NCI-H446 (cell line): ENCODE measurements around the gene DSC2.
"Not testable (repeated sequence)": the region's sequence is repeated elsewhere in the genome, so short reads cannot be mapped to it uniquely, and the experiment has no call there.

Experiments
- DNase-seq, 2 experiments: peaks; one replicate each; lab custom pipeline; 2025; lab: John Stamatoyannopoulos, UW

Gene DSC2

DNA sequence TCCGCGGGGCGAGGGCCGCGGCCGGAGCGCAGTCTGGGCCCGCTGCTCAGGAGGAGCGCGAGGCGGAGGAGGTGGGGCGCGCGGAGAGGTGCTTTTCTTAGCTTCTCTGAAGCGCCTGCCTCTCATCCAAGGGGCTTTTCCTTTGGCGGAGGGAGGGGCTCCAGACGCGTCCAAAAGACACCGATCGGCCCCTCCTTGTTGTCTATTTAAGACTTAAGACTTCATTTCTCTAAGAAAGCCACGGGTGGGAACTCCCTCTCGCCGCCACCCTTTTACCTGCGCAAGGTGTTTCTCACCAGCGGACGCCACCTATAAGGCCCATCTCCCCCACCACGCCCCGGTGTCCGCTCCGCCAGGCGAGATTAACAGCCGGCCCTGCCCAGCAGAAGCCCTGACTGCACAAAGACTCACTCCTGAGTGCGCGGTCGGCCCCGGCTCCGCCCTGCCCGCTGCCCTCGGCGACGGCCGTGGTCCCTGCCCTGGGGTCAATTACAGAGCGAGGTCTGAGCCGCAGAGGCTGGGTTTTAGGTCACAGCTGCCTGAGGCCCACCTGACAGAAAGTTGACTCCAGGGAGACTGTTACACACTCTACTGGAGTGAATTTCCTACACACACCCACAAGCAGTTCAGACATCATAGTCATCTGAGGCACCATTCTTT lies at the start of gene DSC2:
TSS of gene DSC2 (minus strand) at position 397 of the 660 bp plus-strand sequence. CDS start 450 bp downstream, outside the sequence.
- DNase-seq, result no peak

DNA sequence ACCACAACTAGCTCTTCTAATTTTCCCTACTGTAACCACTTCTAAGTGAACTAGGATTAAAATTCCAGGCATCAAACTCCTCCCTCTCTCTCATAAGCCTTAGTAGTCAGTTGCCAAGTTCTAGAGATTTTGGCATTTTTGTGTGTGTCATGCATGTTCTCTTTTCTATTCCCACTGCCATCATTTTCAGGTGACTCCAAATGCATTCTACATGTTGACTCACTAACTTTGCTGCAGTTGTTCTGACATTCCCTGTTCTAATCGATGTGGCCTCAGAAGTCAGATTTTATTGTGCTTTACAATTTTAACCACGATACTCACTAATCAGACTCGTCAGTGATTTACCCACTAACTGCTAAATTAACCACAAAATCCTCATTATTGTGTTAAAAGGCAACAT lies 47.1 kb upstream of the DSC2 start:
- DNase-seq, result no peak

DNA sequence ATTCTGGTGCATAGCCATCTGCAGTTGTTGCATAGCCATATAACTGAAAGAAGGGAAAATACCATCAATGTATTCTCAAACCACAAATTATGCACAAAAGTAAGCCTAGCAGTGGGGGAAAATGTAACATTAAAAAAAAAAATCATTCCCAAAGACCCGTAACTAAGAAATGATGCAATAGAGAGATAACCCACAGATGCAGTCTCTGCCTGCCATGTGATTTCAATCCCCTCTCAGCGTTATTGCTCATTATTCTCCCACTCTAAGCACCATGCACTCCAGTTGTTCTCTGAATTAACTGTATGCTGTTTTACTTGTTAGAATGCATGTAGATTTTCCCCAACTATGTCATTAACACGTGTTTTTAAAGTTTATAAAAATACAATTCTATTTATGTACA lies 46.4 kb upstream of the DSC2 start:
- DNase-seq, result no peak

DNA sequence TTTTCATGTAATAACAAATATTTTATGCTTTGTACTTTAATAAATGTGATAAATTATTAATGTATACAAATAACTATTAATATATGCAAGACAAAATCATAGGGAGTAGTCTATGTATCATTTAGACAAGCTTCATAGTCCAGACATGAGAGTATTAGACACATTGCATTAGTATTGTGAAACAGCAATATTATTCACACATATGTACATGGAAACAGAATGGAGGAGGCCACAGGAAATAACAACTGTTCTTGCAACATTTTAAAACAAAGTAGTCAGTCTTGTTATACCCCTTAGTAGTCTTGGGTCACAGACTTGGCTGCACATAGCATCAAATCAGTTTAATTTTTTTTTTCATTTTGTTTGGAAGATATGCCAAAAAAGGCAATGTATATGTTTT lies 44.6 kb upstream of the DSC2 start:
- no peak for DNase-seq

DNA sequence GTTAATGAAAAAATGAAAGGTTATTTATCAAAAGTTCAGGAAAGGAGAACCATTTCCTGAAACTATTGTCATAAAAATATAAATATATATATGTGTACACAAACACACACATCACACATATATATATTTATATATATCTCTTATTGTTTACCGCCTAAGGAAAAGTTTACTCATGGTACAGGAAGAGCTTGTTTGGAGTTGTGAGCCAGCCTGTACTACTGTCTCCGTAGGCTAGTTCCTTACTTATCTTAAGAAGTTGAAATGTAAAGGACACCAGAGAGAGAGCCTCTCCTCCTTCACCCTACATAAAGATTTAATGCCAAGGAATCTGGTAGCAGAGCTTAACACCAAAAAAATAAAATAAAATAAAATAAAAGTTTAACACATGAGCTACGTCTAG lies 40.8 kb upstream of the DSC2 start:
- DNase-seq, result no peak

DNA sequence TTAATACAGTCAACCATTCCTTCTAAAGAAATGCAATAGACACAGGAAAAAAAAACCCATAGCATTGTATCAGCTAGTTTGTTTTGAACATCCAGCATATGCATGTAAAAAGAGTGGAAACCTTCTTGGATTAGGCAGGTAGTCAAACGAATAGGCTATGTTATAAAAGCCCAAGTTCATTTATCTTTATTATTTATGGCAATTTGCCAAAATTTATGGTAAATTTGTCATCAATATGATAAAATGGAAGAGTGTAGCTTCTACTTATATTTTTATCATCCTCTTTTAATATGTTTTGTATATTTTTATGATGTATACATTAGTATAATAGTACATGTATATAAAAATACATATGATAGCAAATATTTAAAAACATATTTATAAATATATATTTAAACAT lies 36.5 kb upstream of the DSC2 start:
- DNase-seq, result no peak

DNA sequence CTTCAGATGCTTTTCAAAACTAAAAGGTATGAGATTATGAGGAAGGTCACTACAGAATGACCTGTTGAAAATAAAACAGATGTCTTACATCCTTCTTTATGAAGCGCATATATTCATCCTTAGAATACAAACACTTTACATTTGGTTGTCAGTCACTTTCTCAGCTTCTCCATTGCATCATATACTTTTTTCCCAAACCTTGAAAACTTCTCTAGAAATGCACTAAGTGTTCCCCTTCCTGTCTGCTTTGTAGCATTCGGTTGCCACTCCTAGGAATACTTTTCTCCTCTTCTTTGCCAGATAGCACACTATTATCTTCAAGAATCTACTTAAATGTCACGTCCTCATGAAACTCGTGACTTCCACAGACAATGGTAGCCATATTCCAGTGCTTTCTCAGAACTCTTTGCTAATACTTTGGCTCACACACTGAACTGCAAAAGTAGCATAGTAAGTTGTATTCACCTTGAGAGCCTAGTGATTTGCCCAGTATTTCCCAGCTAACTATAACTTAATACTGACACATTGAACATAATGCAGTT lies 32.8 kb upstream of the DSC2 start:
- no peak for DNase-seq

DNA sequence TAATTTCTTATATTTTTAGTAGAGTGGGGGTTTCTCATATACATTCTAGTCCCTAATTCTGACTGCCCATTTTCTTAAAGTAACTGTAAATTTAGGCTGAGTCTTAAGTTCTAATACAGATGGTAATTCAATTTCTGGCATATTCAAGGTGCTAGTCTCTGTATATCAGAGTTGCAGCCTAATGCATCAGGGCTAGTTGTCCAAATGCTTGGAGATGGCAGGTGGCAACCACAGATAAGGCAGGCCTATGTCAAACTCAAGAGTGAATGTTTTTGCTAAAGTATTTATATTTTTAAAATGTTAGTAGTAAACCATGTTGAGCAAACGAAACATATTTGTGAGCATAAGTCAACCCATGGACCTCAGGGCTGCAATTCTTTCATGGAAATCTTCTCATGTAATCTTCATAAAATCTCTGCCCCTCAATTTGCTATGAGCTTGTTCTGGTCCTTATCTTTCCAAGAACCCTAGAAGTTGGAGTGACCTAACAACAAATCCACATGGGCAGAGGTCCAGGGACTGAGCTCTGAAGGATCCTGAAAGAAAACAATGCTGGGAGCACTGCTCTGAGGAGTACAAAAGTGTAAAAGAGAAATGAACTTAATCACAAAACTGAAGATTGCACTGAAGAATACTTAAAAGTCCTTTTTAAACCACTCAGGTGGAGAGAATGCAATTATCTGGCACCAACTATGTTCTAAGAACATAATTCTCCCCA lies 27.3 kb upstream of the DSC2 start:
- DNase-seq, result no peak

DNA sequence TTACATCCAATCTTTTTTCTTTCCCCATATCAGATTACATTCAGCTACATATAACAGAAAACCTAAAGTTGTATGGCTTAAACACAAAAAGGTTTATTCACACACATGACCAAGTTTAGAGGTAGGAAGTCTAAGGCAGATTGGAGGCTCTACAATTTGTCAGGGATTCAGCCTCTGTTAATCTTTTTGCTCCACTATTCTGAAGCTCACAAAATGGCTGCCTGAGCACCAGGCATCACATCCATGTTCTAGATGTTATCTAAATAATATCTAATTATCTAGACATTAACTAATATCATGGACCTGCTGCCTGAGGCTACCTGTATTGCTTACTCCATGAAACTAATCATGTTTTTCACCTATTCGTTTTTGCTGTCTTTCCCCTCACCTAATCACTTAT lies 23.7 kb upstream of the DSC2 start:
- no peak for DNase-seq

DNA sequence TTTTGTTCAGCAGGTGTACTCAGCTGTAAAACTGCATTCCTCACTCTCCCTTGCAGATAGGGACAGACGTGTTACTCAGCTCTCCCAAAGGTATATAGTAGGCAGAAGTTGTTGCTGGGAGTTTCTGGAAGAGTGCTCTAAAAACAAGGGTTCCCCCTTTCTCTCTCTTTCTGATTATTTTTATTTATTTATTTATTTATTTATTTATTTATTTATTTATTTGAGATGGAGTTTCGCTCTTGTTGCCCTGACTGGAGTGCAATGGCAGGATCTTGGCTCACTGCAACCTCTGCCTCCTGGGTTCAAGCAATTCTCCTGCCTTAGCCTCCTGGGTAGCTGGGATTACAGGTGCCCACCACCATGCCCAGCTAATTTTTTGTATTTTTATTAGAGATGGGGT lies 20.9 kb upstream of the DSC2 start:
- DNase-seq, result not testable (repeated sequence)

DNA sequence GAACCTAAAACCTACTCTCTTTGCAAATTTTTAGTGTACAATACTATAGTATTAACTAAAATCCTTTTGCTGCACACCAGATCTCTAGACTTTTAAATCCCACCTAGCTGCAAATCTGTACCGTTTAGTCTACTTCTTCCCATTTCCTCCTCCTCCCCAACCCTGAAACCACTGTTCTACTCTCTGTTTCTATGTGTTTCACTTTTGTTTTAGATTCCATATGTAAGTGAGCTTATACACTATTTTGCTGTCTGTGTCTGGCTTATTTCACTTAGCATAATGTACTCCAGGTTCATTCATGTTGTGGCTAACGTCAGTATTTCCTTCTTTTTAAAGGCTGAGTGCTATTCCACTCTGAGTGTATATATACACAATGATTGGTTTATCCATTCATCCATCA lies 18.4 kb upstream of the DSC2 start:
- no peak for DNase-seq

DNA sequence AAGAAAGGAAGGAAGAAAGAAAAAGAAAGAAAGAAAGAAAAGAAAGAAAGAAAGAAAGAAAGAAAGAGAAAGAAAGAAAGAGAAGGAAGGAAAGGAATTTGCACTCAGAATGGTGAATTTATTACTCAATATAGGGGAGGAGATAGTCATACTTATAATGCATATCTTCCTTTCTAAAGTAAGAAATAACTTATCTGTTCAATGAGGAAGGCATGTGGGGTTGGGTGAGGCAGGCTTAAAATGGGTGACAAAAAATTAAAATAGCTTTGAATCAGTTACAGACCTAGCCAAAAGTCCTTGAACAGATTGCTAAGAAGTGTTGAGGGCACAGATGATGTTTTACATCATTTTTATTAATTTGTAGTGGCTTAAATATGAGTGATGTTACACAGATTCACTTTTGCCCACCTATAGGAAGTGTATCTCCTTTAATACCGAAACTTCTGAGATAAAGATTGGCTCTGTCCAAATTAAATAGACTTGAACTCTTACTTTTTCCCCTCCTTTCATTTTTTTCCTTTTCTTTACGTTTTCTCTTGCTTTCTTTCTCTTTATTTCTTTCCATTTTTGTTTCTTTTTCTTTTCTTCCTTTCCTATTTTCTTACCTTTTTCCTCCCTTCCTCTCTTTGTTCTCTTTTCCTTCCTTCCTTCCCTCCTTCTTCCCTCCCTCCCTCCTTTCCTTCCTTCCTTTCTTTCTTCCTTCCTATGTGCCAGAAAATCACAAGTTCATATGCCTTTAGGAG lies 14.8 kb upstream of the DSC2 start:
- DNase-seq, result no peak

DNA sequence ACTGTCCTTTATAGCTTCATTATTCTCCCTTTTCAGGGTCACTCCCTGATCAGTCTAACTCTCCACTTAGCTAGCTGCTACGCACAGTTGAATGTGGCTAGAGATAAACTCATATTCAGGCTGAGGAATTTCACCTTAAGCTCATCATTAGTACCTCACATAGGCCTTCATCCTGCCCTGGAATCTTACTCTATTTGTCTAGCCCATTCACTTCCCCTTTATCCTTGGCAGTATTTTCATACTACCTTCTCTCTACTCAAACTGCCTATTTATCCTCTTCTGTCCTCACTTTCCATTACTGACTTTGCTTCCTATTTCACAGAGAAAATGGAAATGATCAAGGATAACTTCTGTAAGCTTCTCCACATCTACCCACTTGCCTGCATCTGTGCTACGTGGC lies 10.6 kb upstream of the DSC2 start:
- no peak for DNase-seq

DNA sequence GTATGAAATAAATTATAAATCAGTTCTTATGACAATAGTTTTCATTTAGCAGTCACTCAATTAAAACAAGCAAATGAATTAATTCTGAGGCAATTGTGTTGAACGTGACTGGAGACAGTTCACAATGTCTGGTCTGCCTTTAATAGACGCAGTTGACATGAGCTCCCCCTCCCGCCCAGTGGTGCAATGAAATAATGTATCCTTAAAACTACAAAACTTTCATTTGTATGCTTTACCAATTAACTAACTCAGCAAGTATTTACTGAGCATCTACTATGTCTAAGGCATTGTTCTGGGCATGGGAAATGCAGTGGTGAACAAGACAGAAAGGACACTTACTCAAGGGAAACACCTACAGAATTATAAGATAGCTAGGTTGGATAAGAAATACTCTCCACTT lies 3.5 kb upstream of the DSC2 start:
- no peak for DNase-seq

DNA sequence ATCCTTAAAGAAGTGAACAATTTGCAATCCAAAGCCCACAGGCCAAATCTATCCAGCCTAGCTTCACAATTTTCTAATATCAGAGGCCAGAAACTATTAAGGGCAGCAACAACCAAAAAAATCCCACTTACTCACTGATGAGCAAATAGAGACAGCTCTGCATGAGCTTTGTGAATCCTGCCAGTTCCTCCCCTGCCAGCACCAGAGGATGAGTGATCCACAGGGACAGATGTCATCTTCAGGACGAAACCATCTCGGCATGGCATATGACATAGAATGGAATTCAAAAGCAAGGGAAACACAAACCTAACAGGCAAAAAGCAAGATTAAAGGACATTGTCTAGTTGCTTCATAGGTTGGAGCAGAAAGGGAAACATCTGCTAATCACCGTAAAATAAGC lies 2.2 kb upstream of the DSC2 start:
- no peak for DNase-seq

DNA sequence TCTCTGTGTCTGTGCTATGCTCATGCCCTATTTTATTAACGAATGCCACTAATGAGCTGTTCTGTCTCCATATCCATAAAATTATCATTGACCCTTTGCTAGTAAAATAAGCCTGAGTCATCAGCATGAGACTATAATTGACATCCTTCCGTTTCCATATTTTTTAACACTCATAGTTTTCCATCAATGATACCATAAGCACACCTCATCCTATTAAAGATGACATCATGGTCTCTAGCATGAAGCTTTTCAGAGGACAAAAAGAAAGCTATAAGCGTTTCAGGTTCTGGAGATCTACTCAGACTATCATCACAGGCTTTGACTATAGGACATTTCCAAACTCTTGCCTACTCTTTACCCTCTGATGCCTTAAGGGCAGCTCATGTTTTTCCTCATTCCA lies 1.2 kb upstream of the DSC2 start:
- DNase-seq, result no peak

DNA sequence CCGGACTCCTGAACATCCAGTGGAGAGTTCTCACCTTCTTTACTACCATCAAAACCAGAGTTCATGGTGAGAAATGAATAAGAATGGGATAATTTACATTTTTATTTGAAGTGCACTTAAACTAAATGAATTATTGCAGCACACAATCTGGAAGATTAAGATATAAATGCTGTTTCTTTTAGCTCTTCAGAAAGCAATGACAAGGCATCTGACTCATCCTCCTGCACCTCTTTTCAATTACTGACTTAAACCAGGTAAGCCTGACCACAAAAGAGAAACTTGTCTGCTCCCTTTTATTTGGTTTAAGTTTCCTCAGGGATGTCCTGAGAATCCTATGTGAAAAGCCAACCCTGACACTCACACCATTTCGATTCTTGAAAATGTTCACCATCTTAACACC lies 720 bp upstream of the DSC2 start:
- no peak for DNase-seq

DNA sequence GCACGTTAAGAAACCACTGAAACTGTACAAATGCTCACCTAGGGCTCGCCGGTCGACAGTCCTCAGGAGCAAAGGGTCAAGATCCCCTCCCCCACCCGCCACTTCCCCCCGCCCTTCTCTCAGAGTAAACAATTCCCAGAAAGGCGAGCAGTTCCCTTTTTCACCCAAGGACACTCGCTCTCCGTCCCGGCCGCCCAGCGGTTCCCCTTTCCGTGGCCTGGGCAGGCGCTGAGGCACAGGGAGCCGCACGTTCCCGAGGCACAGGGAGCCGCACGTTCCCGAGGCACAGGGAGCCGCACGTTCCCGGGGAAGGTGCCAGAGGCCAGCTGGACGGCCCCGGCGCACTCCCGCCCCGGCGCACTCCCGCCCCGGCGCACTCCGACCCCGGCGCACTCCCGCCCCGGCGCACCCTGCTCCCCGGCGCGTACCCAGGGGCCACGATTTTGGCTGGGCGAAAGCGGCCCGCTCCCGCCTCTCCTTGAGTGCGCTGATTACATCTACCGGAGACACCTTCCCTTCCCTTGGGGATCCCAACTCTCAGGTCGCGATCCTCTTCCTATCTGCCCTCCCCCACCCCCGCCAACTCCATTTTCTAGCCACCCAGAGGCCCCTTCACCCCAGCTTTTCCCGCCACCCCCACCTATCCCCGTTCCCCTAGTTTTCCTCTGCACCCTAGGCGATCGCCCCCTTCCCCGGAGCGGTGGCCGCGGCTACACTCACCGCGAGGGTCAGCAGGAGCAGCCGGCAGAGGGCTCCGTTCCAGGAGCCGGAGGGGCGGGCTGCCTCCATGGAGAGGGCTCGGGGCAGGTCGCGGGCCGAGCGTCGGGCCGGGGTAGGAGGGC lies 817 bp downstream of the DSC2 start:
- no peak for DNase-seq

DNA sequence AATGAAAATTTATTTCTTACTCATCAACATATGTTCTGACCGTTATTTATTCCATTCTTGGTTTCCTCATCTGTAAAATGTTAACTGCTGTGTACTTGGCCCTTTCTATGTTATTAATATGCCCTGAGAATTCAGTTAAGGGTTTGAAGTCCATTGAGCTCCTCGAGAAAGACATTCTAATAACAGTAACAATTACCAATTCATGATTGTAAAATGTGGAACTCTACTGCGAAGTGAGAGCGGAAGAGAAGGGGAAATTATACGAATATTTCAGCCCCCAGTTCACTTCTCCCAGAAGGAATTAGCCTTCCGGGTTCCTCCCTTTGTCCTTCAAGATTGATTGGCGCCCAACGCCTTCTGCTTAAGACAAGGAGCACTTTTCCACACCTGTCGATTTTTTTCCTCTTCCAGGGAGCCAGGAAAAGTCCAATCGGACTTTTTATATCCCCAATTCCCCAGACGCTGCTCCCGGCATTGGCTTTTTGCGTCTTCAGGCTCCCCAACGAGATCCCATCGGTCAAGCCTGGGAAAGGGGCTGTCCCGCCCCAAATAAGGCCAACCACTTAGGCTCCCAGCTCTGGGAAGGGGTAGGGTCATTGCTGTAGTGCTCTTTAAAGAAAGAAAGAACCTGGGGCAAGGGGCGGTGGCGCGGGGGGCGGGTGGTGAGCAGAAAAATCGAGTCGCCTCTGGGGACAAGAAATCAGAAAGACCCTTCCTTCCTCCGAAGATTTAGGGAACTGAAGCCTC lies 1.6 kb downstream of the DSC2 start:
- DNase-seq, result no peak

DNA sequence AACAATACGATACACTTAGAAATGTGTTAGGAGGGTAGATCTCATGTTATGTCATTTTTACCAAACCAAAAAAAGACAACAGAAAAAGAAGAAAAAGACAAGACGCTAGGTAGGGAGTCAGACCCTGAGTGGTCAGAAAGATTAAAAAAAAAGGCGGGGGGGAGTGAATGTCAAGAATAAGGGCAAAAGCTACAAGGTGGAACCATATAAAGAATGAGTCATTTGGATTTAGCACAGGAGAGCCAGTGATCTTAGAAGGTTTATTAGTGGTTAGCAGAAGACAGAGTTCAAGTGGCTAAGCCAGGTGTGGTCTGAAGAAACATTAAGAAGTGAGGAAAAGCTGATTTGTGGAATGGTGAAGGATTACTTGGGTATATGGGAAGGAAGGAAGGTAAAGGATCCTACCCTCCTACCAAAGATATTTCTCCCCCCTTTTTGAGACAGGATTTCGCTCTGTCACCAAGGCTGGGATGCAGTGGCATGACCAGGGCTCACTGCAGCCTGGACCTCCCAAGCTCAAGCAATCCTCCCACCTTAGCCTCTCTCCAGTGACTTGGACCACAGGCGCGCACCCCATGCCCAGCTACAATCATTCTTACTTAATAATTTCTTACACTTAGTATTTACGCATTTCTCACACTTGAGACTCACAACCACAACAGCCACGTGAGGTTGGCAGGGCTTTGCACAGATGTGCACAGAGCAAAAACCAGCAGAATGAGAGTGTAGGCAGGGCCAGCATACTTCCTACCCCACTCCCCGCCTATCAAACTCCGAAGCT lies 2.6 kb downstream of the DSC2 start:
- no peak for DNase-seq

DNA sequence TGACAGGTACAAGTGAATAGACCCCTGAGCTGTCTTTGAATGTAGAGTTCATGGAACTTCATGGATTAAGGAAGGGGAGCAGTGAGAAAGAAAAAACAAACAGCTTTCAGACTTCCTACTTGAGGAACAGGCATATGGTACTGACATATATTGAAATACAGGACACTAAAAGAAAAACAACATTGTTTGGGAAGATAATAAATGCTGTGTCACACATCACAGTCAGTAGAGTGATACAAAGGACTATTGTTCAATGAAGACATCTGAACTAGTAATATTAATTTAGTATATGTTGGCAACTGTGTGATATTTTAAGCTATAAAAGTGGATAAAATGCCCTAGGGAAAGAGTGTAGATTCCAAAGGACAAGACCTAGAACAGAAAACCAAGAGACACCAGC lies 3.3 kb downstream of the DSC2 start:
- DNase-seq, result no peak
